Measurements from ENCODE around the gene PSMC3.

GRCh38 chr11:47469361-47470179, 43.3 kb upstream of the PSMC3 start:
- no peak for TF ChIP-seq BMI1 (IDR thresholded peaks at IDR 0.05; ENCODE audit: low read length)
- no peak for TF ChIP-seq KDM4B (IDR thresholded peaks at IDR 0.05; ENCODE audit: borderline replicate concordance in 2 of 2, low read depth in 1 of 2)
- no peak for TF ChIP-seq CTCF (IDR thresholded peaks at IDR 0.05 in 2 of 3, conservative IDR thresholded peaks at IDR 0.05 in 1 of 3; ENCODE audit: insufficient read depth in 2 of 3, low read depth in 1 of 3, low read length in 3 of 3)
- no peak for TF ChIP-seq KAT7 (CRISPR knock-in tag; IDR thresholded peaks at IDR 0.05; ENCODE audit: borderline replicate concordance)
- TF ChIP-seq MAFF (IDR thresholded peaks at IDR 0.05; ENCODE audit: low read length) = no peak
- TF ChIP-seq ZSCAN29 (IDR thresholded peaks at IDR 0.05) = no peak
- no peak for TF ChIP-seq ZNF77 (CRISPR knock-in tag; IDR thresholded peaks at IDR 0.05)
